Measurements from ENCODE around the gene MATN1.

Gene MATN1

GRCh38 chr1:30730346-30731108 is 7.1 kb upstream of the MATN1 start:
- no peak for DNase-seq

DNA sequence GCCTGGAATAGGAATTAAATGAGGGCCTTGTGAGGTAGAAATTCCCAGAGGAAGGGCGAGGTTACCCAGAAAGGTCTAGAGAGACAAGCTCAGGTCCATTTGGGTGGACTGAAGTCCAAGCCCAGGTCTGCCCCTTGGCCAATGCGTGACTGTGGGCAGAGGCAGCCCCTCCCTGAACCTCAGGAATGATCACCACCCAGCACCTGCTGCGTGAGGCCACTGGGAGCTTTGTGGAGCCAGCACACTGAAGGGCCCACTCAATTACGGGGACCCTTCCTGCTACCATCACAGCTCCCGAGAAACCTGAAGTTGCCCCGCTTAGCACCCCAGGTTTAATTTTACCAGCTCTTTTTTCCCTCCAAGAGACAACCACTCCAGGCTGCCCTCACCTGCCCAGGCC is 6.5 kb upstream of the MATN1 start:
- DNase-seq, result no peak

DNA sequence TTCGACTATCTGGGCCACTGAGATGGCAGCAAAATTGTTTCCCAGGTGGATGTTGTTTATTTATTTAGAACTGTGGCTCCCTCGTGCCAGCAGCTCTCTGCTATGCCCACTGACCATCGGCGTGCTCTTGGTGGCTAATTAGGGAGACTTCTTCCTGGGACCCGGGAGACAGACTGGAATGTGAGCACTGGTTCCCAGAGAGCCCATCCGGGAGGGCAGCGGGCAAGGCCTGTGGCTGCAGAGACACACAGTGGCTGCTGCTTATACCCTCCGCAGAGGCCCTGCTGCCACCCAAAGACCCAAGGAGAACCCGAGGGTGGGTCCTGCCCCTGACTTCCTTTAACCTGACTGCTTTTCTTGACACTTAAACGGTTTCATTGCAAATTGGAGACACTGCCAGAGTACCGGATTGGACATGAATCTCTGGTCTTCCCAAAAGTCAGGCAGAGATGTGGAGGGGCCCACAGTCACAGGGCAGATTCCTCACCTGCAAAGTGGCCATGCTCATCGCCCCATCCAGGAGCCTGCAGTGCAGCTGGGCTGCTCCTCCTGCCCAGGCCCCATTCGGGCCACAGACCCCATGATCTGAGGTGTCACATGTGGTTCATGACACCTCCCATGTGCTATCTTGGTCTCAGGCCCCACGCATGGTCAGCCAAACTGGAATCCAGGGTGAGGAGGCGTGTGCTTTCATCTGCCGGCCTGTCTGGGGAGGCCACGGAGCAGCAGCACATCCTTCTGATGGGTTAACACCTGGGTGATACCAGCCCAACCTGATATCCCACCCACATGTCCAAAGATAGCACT is 5.7 kb upstream of the MATN1 start:
- no peak for DNase-seq

- no peak for DNase-seq
Observed at GRCh38 chr1:30728340-30728739, 5.0 kb upstream of the MATN1 start.

DNA sequence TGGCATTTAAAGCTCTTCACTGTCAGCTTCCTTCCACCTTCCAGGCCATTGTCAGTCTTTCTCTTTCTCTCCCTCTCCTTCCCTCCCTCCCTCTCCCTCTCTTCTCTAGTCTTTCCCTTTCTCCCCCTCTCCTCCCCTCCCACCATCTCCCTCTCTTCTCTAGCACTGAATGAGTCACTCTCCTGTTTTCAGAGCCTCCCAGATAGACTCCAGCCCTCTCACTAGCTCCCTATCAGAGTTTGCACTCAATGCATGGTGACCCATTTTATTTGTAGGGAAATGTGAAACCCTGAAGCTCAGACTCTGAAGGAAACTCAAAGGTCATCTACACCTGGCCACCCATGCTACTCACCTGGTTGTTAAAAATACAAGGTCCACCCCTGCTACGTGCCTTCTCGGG is 4.4 kb upstream of the MATN1 start:
- no peak for DNase-seq

GRCh38 chr1:30726773-30727684 is 3.6 kb upstream of the MATN1 start:
- no peak for DNase-seq

DNA sequence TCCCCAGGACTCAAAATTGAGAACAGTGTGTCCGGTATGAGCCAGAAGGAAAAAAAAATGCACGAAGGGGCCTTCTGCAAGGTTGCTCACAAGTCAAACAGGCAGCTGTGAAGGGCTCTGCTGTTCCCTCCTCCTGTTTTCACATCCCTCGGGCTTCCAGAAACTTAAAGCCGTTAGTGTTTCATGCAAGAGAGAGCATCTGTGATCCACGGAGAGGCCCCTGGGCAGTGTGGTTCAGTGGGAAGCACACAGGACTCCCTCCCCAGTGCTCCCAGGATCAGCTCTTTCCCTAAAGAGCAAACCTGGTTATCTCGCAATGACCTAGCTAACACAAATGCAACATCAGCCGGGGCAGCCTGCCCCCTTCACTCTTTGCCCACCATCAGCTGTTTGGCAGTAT is 2.9 kb upstream of the MATN1 start:
- no peak for DNase-seq

- DNase-seq, result no peak
Observed at GRCh38 chr1:30725450-30726095, 2.2 kb upstream of the MATN1 start.

- no peak for DNase-seq
Observed at GRCh38 chr1:30724655-30725421, 1.5 kb upstream of the MATN1 start.

DNA sequence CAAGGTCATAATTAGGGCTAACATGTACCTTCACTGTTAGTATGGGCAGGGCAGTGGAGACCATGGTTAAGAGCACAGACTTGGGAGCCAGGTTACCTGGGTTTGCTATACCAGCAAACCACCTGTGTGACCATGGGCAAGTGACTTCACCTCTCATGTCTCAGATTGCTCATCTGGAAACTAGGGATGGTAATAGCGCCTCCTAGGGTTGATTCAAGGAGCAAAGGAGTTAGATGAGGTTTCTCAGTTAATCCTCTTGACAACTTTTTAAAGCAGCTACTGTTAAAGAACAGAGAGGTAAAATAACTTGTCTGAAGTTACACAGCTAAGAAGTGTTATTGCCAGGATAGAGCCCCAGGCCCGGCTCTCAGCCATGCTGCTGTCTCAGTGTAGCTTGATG is 790 bp upstream of the MATN1 start:
- DNase-seq, result no peak

DNA sequence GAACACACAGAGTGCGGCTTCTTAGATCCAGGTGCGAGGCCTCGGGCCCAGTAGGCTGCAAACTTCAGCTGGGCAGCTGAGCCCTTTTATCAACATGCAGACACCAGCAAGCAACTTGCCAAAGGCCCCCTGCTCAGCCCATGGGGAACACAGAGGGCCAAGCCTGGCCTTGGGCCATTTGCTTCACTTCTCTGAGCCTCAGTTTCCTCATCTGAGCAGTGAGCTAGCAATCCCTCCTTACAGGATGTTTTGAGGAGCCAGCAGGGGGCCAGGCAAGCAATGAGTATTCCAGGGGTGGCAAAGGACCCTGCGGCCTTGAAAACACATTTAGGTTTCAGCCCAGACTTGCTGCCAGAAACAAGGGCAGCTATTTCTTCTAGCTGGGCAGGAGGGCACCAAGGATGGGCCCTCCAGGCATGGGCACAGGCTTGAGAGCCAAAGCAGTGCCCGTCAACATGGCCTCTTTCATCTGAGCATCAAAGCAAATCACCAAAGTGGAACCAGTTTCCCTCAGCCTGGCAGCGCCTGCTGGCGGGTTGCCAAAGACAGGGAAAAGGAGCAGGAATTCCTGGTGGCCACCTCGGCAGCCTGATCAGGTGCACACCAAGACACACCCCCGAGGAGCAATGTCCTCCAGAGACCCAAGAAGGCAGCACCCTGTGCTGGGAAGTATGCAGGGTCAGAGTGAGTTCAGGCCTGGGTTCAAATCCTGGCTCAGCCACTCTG is 1.4 kb downstream of the MATN1 start:
- no peak for DNase-seq

- no peak for DNase-seq
Observed at GRCh38 chr1:30721341-30721793, 2.0 kb downstream of the MATN1 start.

GRCh38 chr1:30720271-30721223 is 2.8 kb downstream of the MATN1 start:
- DNase-seq, result no peak

DNA sequence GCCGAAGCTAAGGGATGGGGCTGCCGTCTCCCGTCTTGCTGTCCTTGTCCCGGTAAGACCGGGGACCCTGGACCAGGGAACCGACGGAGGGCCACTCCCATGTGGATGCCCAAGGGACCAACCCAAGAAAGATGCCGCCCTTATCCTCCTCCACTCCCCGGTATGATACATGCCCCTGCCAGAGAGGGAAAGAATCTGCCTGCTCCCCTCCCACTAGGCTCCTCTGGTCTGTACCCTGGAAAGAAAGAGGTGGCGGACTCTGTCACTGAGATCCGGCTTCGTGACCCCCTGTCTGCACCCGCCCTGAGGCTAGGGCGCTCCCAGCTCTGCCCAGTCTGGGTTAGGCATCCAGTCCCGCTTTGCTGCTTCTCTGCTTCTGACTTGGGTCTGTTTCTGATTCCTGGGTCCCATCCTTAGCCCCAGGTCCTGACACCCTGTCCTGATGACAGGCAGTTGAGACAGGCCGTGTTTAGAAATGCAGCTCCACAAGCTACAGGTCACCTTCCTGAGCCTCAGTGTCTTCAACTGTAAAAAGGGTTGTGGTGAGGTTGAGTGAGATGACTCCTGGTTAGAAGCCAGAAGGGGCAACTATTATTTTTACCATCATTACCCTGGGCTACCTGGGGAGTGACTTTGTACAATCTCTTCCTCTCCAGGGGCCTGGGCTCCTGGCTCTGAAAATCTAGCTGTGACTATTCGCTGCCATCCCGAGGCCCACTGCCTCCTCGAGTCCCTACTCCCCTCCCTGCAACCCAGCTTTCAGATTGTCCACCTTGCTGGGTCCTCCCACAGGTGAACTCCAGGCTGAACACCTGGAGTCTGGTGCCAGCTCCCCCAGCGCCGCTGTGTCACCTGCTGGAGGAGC is 3.7 kb downstream of the MATN1 start:
- peak; percentile 78 for DNase-seq

DNA sequence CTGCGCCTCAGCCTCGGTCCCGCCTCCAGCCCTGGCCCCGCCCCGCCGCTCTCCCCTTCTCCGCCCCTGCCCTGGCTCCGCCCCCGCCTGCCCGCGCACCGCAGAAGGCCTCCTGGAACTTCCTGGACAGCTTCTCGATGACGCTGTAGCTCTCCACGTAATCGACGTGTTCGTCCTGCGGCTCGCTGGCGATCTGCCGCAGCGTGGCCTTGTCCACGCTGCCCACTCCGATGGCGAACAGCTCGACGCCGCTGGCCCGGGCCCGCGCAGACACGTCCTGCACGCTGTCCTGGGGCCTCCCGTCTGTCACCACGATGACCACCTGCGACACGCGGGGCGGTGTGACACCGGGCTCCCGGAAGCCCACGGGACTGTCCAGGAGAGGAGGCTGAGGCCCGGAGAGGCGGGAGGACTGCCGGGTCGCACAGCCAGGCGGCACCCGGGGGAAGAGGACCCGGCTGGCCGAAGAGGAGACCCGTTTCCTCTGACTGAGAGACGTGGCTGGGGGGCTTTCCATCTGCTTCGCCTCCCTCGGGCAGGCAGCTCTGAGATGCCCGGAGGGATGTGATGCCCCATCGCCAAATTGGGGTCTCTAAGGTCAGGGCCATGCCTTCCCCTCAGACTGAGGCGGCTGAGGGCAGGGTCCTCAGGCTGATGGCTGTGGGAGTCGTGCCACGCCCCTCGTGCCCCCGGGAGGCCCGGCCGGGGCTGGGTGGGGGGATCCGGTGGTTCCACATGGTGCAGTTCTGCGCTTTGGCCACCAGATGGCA is 4.6 kb downstream of the MATN1 start:
- peak; percentile 98 for DNase-seq

GRCh38 chr1:30718091-30718635 is 5.2 kb downstream of the MATN1 start:
- DNase-seq, result peak; percentile 99

GRCh38 chr1:30716646-30717045 is 6.7 kb downstream of the MATN1 start:
- DNase-seq, result no peak

- no peak for DNase-seq
Observed at GRCh38 chr1:30715886-30716285, 7.5 kb downstream of the MATN1 start.

Data from RPMI8226 (cell line).